Body of pancreas (tissue), 4 donors: ENCODE data around the gene MUC20.
"Not testable (repeated sequence)": the region's sequence is repeated elsewhere in the genome, so short reads cannot be mapped to it uniquely, and the experiment has no call there.

Source experiments
- CTCF ChIP-seq, 7 experiments: fragments of 450-650 bp in 4 of 7; fragments of 200-600 bp in 3 of 7; sonication (generic) in 3 of 7; IDR thresholded peaks; one replicate each; pipeline ENCODE4 v1.5.1; 2016 to 2019; ENCODE audit warnings: antibody characterized with exemption in 7 of 7
- POLR2A ChIP-seq, 3 donors: fragments of 450-650 bp; IDR thresholded peaks; one replicate each; pipeline ENCODE4 v1.6.1; 2016; ENCODE audit warnings: antibody characterized with exemption in 3 of 3, mild to moderate bottlenecking in 2 of 3

DNA sequence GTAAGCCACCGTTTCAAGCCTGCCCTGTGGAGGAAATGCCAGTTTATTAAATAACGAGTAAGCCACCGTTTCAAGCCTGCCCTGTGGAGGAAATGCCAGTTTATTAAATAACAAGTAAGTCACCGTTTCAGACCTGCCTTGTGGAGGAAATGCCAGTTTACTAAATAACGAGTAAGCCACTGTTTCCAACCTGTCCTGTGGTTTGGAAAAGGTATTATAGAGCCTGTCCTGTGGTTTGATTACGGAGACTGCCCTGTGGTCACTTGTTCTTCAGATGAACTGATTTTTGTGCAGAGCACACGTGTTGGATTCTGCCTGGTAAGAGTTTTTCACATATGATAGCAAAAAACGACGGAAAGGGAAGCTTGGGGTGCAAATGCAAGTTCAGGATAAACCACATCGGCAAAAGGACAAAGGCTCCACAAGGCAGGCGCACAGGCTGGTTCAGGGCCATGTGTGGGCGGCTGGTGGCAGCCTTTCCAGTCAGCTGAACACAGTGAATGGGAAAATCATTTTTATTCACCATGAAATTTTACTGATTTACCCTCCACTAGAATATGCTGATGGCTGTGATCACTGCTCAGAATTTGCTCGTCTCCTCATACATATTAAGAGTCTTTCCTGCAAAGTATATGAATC lies 38.6 kb upstream of the MUC20 start:
- not testable (repeated sequence) for TF ChIP-seq CTCF, POLR2A (IDR thresholded peaks at IDR 0.05)
